H1 (cell line): ENCODE results near the gene CLRN1. TPM values are rescaled to one million over a fixed set of nuclear protein-coding genes. Genes with fewer than 3 reads are reported as not detected.

Experiments used
- CTCF ChIA-PET: fragments of 300-600 bp; sonication (Branson Sonifier 250); formaldehyde crosslinking; loops from one replicate; lab custom pipeline; 2021; ENCODE audit not compliant: partially characterized antibody; lab: Charles Lee
- POLR2A ChIA-PET: fragments of 300-600 bp; sonication (Branson Sonifier 250); formaldehyde crosslinking; loops from one replicate; lab custom pipeline; 2021; ENCODE audit warnings: inconsistent platforms; ENCODE audit not compliant: partially characterized antibody; lab: Charles Lee
- DNase-seq, 2 experiments: peaks; one replicate each; pipeline versions ENCODE4 v3.0.0 to v3.0.0-alpha.2; 2010 to 2022; ENCODE audit warnings: low spot score in 2 of 2, low read depth in 1 of 2, mixed read lengths in 1 of 2
- FAIRE-seq: peaks from 2 replicates; lab custom pipeline; 2011; peaks lifted over from hg19 to GRCh38; lab: Jason Lieb, UNC
- H2AFZ ChIP-seq: 2 replicates; pipeline ENCODE4 v1.8.1; 2012; ENCODE audit warnings: low read length, inconsistent platforms
- H2AK5ac ChIP-seq: 2 replicates; pipeline ENCODE4 v1.6.1; 2013; ENCODE audit warnings: low read depth, low read length
- H2BK120ac ChIP-seq: replicated peaks from 2 replicates; pipeline ENCODE3; 2013; ENCODE audit warnings: low read depth, low read length, inconsistent platforms
- H2BK12ac ChIP-seq: 2 replicates; pipeline ENCODE4 v1.6.1; 2013; ENCODE audit warnings: low read depth, low read length
- H2BK15ac ChIP-seq: 2 replicates; pipeline ENCODE4 v1.6.1; 2013; ENCODE audit warnings: low read length
- H2BK20ac ChIP-seq: 2 replicates; pipeline ENCODE4 v1.6.1; 2013; ENCODE audit warnings: low read length
- H2BK5ac ChIP-seq: 2 replicates; pipeline ENCODE4 v1.6.1; 2013; ENCODE audit warnings: low read depth, low read length
- H3K14ac ChIP-seq: 2 replicates; pipeline ENCODE4 v1.6.1; 2013; ENCODE audit warnings: inconsistent platforms; ENCODE audit not compliant: insufficient read length
- H3K18ac ChIP-seq: 2 replicates; pipeline ENCODE4 v1.6.1; 2013; ENCODE audit warnings: low read length; ENCODE audit errors: extremely low read depth
- H3K23ac ChIP-seq: 2 replicates; pipeline ENCODE4 v1.6.1; 2013; ENCODE audit warnings: inconsistent platforms; ENCODE audit not compliant: insufficient read length
- H3K23me2 ChIP-seq: 2 replicates; pipeline ENCODE4 v1.6.1; 2013; ENCODE audit warnings: low read depth, low read length
- H3K27ac ChIP-seq: 2 replicates; pipeline ENCODE4 v1.6.1; 2011; ENCODE audit warnings: low read depth, low read length, inconsistent platforms
- H3K27me3 ChIP-seq, 4 experiments: replicated peaks in 1 of 4; 1 replicate in 1 of 4; 2 replicates in 3 of 4; pipeline versions ENCODE4 v1.6.1 to v1.8.1; 2011 to 2013; ENCODE audit warnings: low read length in 3 of 4, mild to moderate bottlenecking in 3 of 4, inconsistent platforms in 2 of 4, mixed read lengths in 2 of 4, moderate library complexity in 1 of 4; ENCODE audit not compliant: control insufficient read depth in 3 of 4, insufficient read depth in 3 of 4; ENCODE audit errors: extremely low read depth in 1 of 4
- H3K36me3 ChIP-seq, 4 experiments: 2 replicates each; pipeline versions ENCODE4 v1.6.1 to v1.8.1; 2011 to 2013; ENCODE audit warnings: mild to moderate bottlenecking in 4 of 4, low read length in 3 of 4, moderate library complexity in 2 of 4, control low read depth in 1 of 4, inconsistent platforms in 1 of 4; ENCODE audit not compliant: insufficient read depth in 4 of 4, control insufficient read depth in 2 of 4
- H3K4ac ChIP-seq: replicated peaks from 2 replicates; pipeline ENCODE3; 2013; ENCODE audit warnings: low read length, low read depth, mixed read lengths, inconsistent platforms; ENCODE audit not compliant: insufficient read length
- H3K4me1 ChIP-seq, 4 experiments: replicated peaks in 1 of 4; 1 replicate in 1 of 4; 2 replicates in 3 of 4; pipeline versions ENCODE4 v1.6.1 to v1.8.1; 2011 to 2013; ENCODE audit warnings: low read length in 3 of 4, inconsistent platforms in 2 of 4, mixed read lengths in 1 of 4; ENCODE audit not compliant: insufficient read depth in 4 of 4, control insufficient read depth in 3 of 4
- H3K4me2 ChIP-seq, 2 experiments: 2 replicates each; pipeline versions ENCODE4 v1.6.1 to v1.8.1; 2011 to 2013; ENCODE audit warnings: low read depth in 2 of 2, low read length in 2 of 2, control low read depth in 1 of 2, inconsistent platforms in 1 of 2, mild to moderate bottlenecking in 1 of 2; ENCODE audit not compliant: insufficient read depth in 1 of 2
- H3K4me3 ChIP-seq, 4 experiments: fragments of 200-600, 300-600 bp in 1 of 4; sonication (generic), shearing (Covaris generic), sonication (Bioruptor Twin) in 1 of 4; 2 replicates each; pipeline versions ENCODE4 v1.5.1 to v1.8.1; 2011 to 2016; ENCODE audit warnings: low read length in 4 of 4, low read depth in 3 of 4, control low read depth in 2 of 4, inconsistent platforms in 2 of 4, mild to moderate bottlenecking in 2 of 4, mixed read lengths in 1 of 4, moderate library complexity in 1 of 4; ENCODE audit not compliant: insufficient read depth in 2 of 4; ENCODE audit errors: extremely low read depth in 1 of 4
- H3K56ac ChIP-seq: replicated peaks from 2 replicates; pipeline ENCODE3; 2013; ENCODE audit warnings: low read depth, mild to moderate bottlenecking, mixed read lengths, low read length, inconsistent platforms; ENCODE audit not compliant: insufficient read length
- H3K79me1 ChIP-seq: 2 replicates; pipeline ENCODE4 v1.6.1; 2013; ENCODE audit warnings: low read depth, low read length, control low read depth
- H3K79me2 ChIP-seq, 2 experiments: 2 replicates each; pipeline versions ENCODE4 v1.6.1 to v1.8.1; 2012 to 2013; ENCODE audit warnings: low read length in 2 of 2, mild to moderate bottlenecking in 2 of 2, inconsistent platforms in 1 of 2; ENCODE audit not compliant: insufficient read depth in 2 of 2, control insufficient read depth in 1 of 2
- H3K9ac ChIP-seq, 4 experiments: replicated peaks in 1 of 4; 1 replicate in 1 of 4; 2 replicates in 3 of 4; pipeline versions ENCODE4 v1.6.1 to v1.8.1; 2011 to 2013; ENCODE audit warnings: low read depth in 3 of 4, low read length in 3 of 4, control low read depth in 2 of 4, mild to moderate bottlenecking in 2 of 4, moderate library complexity in 2 of 4, inconsistent platforms in 1 of 4; ENCODE audit errors: extremely low read depth in 1 of 4
- H3K9me3 ChIP-seq, 2 experiments: 2 replicates each; pipeline versions ENCODE4 v1.6.1 to v1.8.1; 2012 to 2013; ENCODE audit warnings: mild to moderate bottlenecking in 2 of 2, moderate library complexity in 2 of 2, control low read depth in 1 of 2, inconsistent platforms in 1 of 2, low read depth in 1 of 2, low read length in 1 of 2, mixed read lengths in 1 of 2; ENCODE audit not compliant: insufficient read depth in 2 of 2
- H4K20me1 ChIP-seq, 2 experiments: replicated peaks in 1 of 2; 2 replicates each; pipeline versions ENCODE3 to v1.8.1; 2011 to 2013; ENCODE audit warnings: inconsistent platforms in 2 of 2, low read length in 2 of 2, mild to moderate bottlenecking in 1 of 2; ENCODE audit not compliant: insufficient read depth in 2 of 2, control insufficient read depth in 1 of 2
- H4K5ac ChIP-seq: 2 replicates; pipeline ENCODE4 v1.6.1; 2013; ENCODE audit warnings: low read length, low read depth, mixed read lengths, inconsistent platforms; ENCODE audit not compliant: insufficient read length
- H4K8ac ChIP-seq: 2 replicates; pipeline ENCODE4 v1.8.0; 2013; ENCODE audit warnings: mild to moderate bottlenecking, moderate library complexity, low read length, inconsistent platforms; ENCODE audit not compliant: insufficient read depth; ENCODE audit errors: extremely low read depth
- H4K91ac ChIP-seq: replicated peaks from 2 replicates; pipeline ENCODE3; 2013; ENCODE audit warnings: low read length, mixed read lengths, inconsistent platforms; ENCODE audit not compliant: insufficient read length
- WGBS, 2 experiments: shearing (Covaris generic) in 1 of 2; methylation state at CpG; one replicate each; pipeline versions ENCODE4 v1.1.6 to v1.1.7; 2013 to 2015; ENCODE audit warnings: low lambda C conversion rate in 2 of 2, mixed read lengths in 2 of 2, inconsistent platforms in 1 of 2, low coverage in 1 of 2, missing lambda C conversion rate in 1 of 2; ENCODE audit not compliant: insufficient replicate concordance in 2 of 2, insufficient coverage in 1 of 2, insufficient read length in 1 of 2; ENCODE audit errors: extremely low coverage in 1 of 2, missing lambda C conversion rate in 1 of 2; 5-methylcytosine and 5-hydroxymethylcytosine counted together
- polyA plus RNA-seq, 7 experiments: library from polyadenylated mRNA; depleted of rRNA in 3 of 7; stranded (reverse) in 5 of 7; unstranded in 2 of 7; fragments of >200 nt in 5 of 7; fragments of 200-250 nt in 2 of 7; gene quantifications; 1 replicate in 5 of 7; 2 replicates in 1 of 7; 4 replicates in 1 of 7; pipeline versions ENCODE4 v1.2.1 to v1.2.3, GENCODE V29; 2011 to 2013; ENCODE audit warnings: missing spikeins in 2 of 7, mixed read lengths in 2 of 7
- total RNA-seq: library from RNA; stranded (reverse); fragmentation: NEBNext Ultra II Directional; extraction: Animal tissue kit (Norgen Biotek cat#: 25700); gene quantifications from 2 replicates; pipeline ENCODE4 v1.2.1, GENCODE V29; 2021

The CLRN1 gene
- total and polyA plus RNA-seq, 2 of the 8 experiments (the other 6 are each of a cell fraction or from before 2014, with no cell fraction given) = 0.20 to 0.35 TPM

DNA sequence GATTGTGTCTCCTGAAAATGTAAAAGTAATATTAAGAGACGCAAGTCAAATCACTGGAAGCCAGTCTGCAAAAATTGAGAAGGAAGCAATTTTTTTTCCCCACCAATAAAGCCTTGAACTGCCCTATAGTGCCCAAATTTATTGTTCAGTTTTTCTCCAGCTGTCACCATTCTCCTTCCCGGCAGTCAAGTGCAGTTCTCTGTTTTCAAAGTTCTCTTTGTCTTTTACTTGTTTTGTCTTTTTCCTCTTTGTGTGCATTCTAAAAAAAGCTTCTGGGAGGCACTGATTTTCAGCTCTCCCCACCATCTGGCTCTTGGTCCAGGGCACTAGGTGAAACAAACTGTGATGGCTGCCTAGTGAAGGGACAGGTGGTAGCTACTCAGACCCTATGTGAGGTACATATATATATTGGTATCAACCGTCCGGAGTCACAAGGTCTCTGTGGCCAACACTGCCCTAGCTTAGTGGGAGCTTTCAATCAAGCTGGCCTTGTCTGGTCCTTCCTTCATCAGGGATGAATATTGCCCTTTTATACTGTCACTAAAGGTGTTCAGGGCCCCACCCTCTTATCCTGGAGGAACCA is 6.1 kb upstream of the CLRN1 start:
- Histone ChIP-seq H3K23ac (no peak overlapping the region), H3K79me1 (no peaks in the 10 kb centered on the region)
- no peak for FAIRE-seq

More for the DNA sequence above, 6.1 kb upstream of the CLRN1 start:
- Histone ChIP-seq H3K18ac (no peak overlapping the region), H3K9me3 (no peaks in the 10 kb centered on the region), H3K14ac (no peak overlapping the region), H3K79me2 (no peaks in the 10 kb centered on the region), H4K8ac (no peak overlapping the region), H3K4me1 (peaks cover 5 to 15% (median 9%) of the 10 kb centered on the region in 4 experiments; a peak in 6 of 7 replicates), H2AFZ (peak overlapping the region; percentile 48), H3K36me3 (no peaks in the 10 kb centered on the region), H3K27ac (no peak overlapping the region), H2BK12ac (0 out of 2 replicates have a peak overlapping the region, but pooled peaks have one; percentile 32), H3K9ac (no peak overlapping the region), H2BK15ac (no peak overlapping the region), H4K5ac (no peak overlapping the region), H3K23me2 (peaks cover under 1% of the 10 kb centered on the region; the same call in 1 of the 2 replicates), H3K4me3 (no peak overlapping the region), H2BK120ac (no peak overlapping the region), H3K56ac (no peak overlapping the region), H2BK20ac (no peak overlapping the region), H2AK5ac (no peak overlapping the region), H4K20me1 (no peaks in the 10 kb centered on the region), H3K27me3 (no peaks in the 10 kb centered on the region), H3K4ac (no peak overlapping the region), H4K91ac (peak overlapping the region; percentile 5), H3K4me2 (no peak overlapping the region), H2BK5ac (no peak overlapping the region)
- ChIA-PET POLR2A (interaction anchor here (1.2 kb wide), 1 partner anchor 15 kb away, joined by 3 read pairs; no protein-coding TSS in a partner anchor), CTCF (interaction anchor here (0.7 to 1.2 kb wide), 2 partner anchors 11 to 23 kb away, joined by 3 to 4 read pairs; no protein-coding TSS in a partner anchor)
- 89% methylated on average over 4 of the region's 4 CpGs; no CpG with 5 or more reads in 1 of the 2 experiments for WGBS, 2 experiments
- no peak for DNase-seq
